Endodermal cell (in vitro differentiated cells): ENCODE results near the gene TBC1D25. TPM values are rescaled to one million over a fixed set of nuclear protein-coding genes. Genes with fewer than 3 reads are reported as not detected.
"Not testable (repeated sequence)": the region's sequence is repeated elsewhere in the genome, so short reads cannot be mapped to it uniquely, and the experiment has no call there.

Experiments used
- DNase-seq: peaks from one replicate; pipeline ENCODE4 v3.0.0-alpha.2; 2017
- H3K27ac ChIP-seq: 2 replicates; pipeline ENCODE4 v1.5.1; 2013; ENCODE audit warnings: mild to moderate bottlenecking, low read depth, low read length, moderate library complexity
- H3K27me3 ChIP-seq: 2 replicates; pipeline ENCODE4 v1.6.1; 2013; ENCODE audit warnings: mild to moderate bottlenecking, low read length, moderate library complexity; ENCODE audit not compliant: insufficient read depth, control insufficient read depth, poor library complexity, severe bottlenecking
- H3K36me3 ChIP-seq: 2 replicates; pipeline ENCODE4 v1.7.0; 2013; ENCODE audit warnings: mild to moderate bottlenecking, low read length, moderate library complexity; ENCODE audit not compliant: control insufficient read depth, insufficient read depth
- H3K4me1 ChIP-seq: one replicate; pipeline ENCODE4 v1.7.0; 2013; ENCODE audit warnings: low read length; ENCODE audit not compliant: control insufficient read depth, insufficient read depth
- H3K4me3 ChIP-seq: 2 replicates; pipeline ENCODE4 v1.5.1; 2013; ENCODE audit warnings: mild to moderate bottlenecking, low read length, moderate library complexity
- H3K9ac ChIP-seq: 2 replicates; pipeline ENCODE4 v1.6.1; 2013; ENCODE audit warnings: mild to moderate bottlenecking, low read length, moderate library complexity; ENCODE audit not compliant: poor library complexity, severe bottlenecking; ENCODE audit errors: extremely low read depth
- H3K9me3 ChIP-seq: 2 replicates; pipeline ENCODE4 v1.6.1; 2013; ENCODE audit warnings: mild to moderate bottlenecking, low read length, moderate library complexity; ENCODE audit not compliant: control insufficient read depth
- H3K27ac Mint-ChIP-seq: 2 replicates; pipeline ENCODE4 v1.8.0; 2020; ENCODE audit warnings: mixed read lengths
- H3K27me3 Mint-ChIP-seq: 2 replicates; pipeline ENCODE4 v1.8.0; 2021; ENCODE audit warnings: mild to moderate bottlenecking, mixed read lengths; ENCODE audit not compliant: insufficient read depth
- H3K36me3 Mint-ChIP-seq: 2 replicates; pipeline ENCODE4 v1.8.0; 2020; ENCODE audit warnings: low read depth, mixed read lengths
- H3K4me1 Mint-ChIP-seq: 2 replicates; pipeline ENCODE4 v1.8.0; 2020; ENCODE audit warnings: mixed read lengths
- H3K4me3 Mint-ChIP-seq: 2 replicates; pipeline ENCODE4 v1.8.0; 2020; ENCODE audit warnings: mild to moderate bottlenecking, moderate library complexity, mixed read lengths
- H3K9me3 Mint-ChIP-seq: 2 replicates; pipeline ENCODE4 v1.8.0; 2020; ENCODE audit warnings: mild to moderate bottlenecking, mixed read lengths
- WGBS, 2 experiments: methylation state at CpG; one replicate each; pipeline versions ENCODE4 v1.1.5 to v1.1.7; 2013; ENCODE audit warnings: missing lambda C conversion rate in 2 of 2, mixed read lengths in 1 of 2; ENCODE audit not compliant: insufficient coverage in 1 of 2, insufficient read length in 1 of 2; 5-methylcytosine and 5-hydroxymethylcytosine counted together
- total RNA-seq, 2 donors: library from RNA; stranded (reverse); fragmentation: NEBNext Ultra II Directional in 1 of 2; extraction: Animal tissue kit (Norgen Biotek cat#: 25700) in 1 of 2; gene quantifications; 2 replicates in 1 of 2; 3 replicates in 1 of 2; pipeline ENCODE4 v1.2.1, GENCODE V29; 2021
- TF ChIP-seq, protein P1 (sequence below): fragments of 200-600 bp; sonication (generic); conservative IDR thresholded peaks from 2 replicates; pipeline ENCODE4 v1.5.0; 2021; ENCODE audit warnings: antibody characterized with exemption, mild to moderate bottlenecking

TBC1D25 gene
- total RNA-seq, 2 donors from 2014 or later = 7.0 to 7.6 TPM

DNA sequence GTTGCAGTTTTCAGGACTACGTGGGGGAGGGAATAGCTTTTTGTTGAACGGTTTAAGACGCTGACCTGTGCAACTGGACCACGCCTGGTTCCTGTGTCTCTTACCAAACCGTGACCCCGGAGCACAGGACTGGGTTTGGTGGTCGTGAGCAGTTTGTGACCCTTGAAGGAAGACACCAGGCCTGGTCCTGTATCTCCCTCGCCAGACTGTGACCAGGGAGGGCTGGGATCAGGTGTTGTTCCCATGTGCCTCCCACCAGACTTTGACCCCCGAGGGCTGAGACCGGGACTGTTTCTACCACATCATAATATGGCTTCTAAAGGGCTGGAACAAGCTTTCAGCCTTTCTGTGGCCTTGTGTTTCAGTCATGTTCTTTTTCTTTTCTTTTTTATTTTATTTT is 17.2 kb upstream of the TBC1D25 start:
- DNase-seq = no peak
- peak overlapping the region; percentile 85 for H3K4me3 ChIP-seq
- H3K36me3 ChIP-seq = peaks cover 32% of the 10 kb centered on the region
- TF ChIP-seq, protein P1, sequence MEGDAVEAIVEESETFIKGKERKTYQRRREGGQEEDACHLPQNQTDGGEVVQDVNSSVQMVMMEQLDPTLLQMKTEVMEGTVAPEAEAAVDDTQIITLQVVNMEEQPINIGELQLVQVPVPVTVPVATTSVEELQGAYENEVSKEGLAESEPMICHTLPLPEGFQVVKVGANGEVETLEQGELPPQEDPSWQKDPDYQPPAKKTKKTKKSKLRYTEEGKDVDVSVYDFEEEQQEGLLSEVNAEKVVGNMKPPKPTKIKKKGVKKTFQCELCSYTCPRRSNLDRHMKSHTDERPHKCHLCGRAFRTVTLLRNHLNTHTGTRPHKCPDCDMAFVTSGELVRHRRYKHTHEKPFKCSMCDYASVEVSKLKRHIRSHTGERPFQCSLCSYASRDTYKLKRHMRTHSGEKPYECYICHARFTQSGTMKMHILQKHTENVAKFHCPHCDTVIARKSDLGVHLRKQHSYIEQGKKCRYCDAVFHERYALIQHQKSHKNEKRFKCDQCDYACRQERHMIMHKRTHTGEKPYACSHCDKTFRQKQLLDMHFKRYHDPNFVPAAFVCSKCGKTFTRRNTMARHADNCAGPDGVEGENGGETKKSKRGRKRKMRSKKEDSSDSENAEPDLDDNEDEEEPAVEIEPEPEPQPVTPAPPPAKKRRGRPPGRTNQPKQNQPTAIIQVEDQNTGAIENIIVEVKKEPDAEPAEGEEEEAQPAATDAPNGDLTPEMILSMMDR = no peak
- no peaks in the 10 kb centered on the region for H3K9me3 ChIP-seq
- H3K4me1 ChIP-seq = no peaks in the 10 kb centered on the region
- peaks cover 41% of the 10 kb centered on the region for H3K9me3 Mint-ChIP-seq
- H3K27me3 ChIP-seq = no peaks in the 10 kb centered on the region
- H3K27me3 Mint-ChIP-seq = no peaks in the 10 kb centered on the region
- H3K27ac ChIP-seq = peak overlapping the region; percentile 38
- H3K4me1 Mint-ChIP-seq = no peaks in the 10 kb centered on the region
- peaks cover 20% of the 10 kb centered on the region for H3K36me3 Mint-ChIP-seq
- H3K4me3 Mint-ChIP-seq = peak overlapping the region; percentile 82
- peak overlapping the region; percentile 88 for H3K27ac Mint-ChIP-seq
- 18 to 21% methylated on average over 2 to 10 of the region's 10 CpGs for WGBS, 2 experiments
- peak overlapping the region; percentile 47 for H3K9ac ChIP-seq

DNA sequence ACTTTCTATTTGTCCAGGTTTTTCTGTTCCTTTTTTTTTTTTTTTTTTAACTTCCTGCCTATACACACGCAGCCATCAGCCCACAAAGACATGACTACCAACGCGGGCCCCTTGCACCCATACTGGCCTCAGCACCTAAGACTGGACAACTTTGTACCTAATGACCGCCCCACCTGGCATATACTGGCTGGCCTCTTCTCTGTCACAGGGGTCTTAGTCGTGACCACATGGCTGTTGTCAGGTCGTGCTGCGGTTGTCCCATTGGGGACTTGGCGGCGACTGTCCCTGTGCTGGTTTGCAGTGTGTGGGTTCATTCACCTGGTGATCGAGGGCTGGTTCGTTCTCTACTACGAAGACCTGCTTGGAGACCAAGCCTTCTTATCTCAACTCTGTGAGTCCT is 15.8 kb upstream of the TBC1D25 start:
- Mint-ChIP-seq H3K27me3 (no peaks in the 10 kb centered on the region), H3K27ac (no peak overlapping the region), H3K9me3 (peaks cover 53% of the 10 kb centered on the region), H3K36me3 (peaks cover 32% of the 10 kb centered on the region), H3K4me1 (no peaks in the 10 kb centered on the region), H3K4me3 (peak overlapping the region; percentile 38)
- Histone ChIP-seq H3K36me3 (peaks cover 43% of the 10 kb centered on the region), H3K27ac (no peak overlapping the region), H3K27me3 (no peaks in the 10 kb centered on the region), H3K4me1 (no peaks in the 10 kb centered on the region), H3K4me3 (no peak overlapping the region), H3K9ac (no peak overlapping the region), H3K9me3 (no peaks in the 10 kb centered on the region)
- DNase-seq = no peak
- 96% methylated on average over 11 of the region's 12 CpGs; no CpG with 5 or more reads in 1 of the 2 experiments for WGBS, 2 experiments
- TF ChIP-seq, protein P1 = no peak

DNA sequence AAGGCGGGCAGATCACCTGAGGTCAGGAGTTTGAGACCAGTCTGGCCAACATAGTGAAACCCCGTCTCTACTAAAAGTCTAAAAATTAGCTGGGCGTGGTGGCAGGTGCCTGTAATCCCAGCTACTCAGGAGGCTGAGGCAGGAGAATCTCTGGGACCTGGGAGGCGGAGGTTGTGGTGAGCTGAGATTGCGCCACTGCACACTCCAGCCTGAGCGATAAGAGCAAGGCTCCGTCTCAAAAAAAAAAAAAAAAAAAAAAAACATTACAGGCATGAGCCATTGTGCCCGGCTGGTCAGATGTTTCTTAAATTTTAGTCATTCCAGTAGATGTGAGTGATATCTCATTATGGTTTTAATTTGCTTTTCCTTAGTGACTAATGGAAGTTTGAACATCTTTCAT is 13.7 kb upstream of the TBC1D25 start:
- not testable (repeated sequence) for H3K27ac Mint-ChIP-seq, H3K4me3 Mint-ChIP-seq, H3K27me3 ChIP-seq, H3K9ac ChIP-seq, DNase-seq, H3K9me3 ChIP-seq, H3K4me1 Mint-ChIP-seq, H3K4me1 ChIP-seq, H3K27me3 Mint-ChIP-seq, H3K4me3 ChIP-seq, H3K27ac ChIP-seq
- peaks cover 40% of the 10 kb centered on the region for H3K36me3 ChIP-seq
- WGBS, 2 experiments = 98 to 100% methylated on average over 1 to 5 of the region's 8 CpGs
- H3K9me3 Mint-ChIP-seq = peaks cover 53% of the 10 kb centered on the region
- peaks cover 37% of the 10 kb centered on the region for H3K36me3 Mint-ChIP-seq

DNA sequence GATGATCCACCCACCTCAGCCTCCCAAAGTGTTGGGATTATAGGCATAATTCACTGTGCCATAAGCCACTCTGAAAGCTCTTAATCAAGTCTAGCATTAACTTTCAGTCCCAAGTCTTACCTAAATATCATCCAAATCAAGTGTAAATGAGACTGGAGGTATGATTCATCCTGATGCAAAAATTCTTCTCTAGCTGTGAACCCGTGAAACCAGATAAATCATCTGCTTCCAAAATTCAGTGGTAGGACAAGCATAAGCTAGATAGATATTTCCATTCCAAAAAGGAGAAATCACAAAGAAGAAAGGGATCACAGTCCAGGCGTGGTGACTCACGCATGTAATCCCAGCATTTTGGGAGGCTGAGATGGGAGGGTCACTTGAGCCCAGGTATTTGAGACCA is 8.8 kb upstream of the TBC1D25 start:
- peaks cover 66% of the 10 kb centered on the region for H3K9me3 Mint-ChIP-seq
- no peak overlapping the region for H3K4me3 ChIP-seq
- H3K9me3 ChIP-seq = no peaks in the 10 kb centered on the region
- H3K27me3 Mint-ChIP-seq = no peaks in the 10 kb centered on the region
- H3K4me1 Mint-ChIP-seq = no peaks in the 10 kb centered on the region
- H3K4me1 ChIP-seq = no peaks in the 10 kb centered on the region
- H3K36me3 ChIP-seq = peaks cover 22% of the 10 kb centered on the region
- H3K27me3 ChIP-seq = no peaks in the 10 kb centered on the region
- H3K27ac ChIP-seq = no peak overlapping the region
- H3K9ac ChIP-seq = no peak overlapping the region
- no peak overlapping the region for H3K27ac Mint-ChIP-seq
- TF ChIP-seq, protein P1 = no peak
- H3K4me3 Mint-ChIP-seq = no peak overlapping the region
- peaks cover 28% of the 10 kb centered on the region for H3K36me3 Mint-ChIP-seq
- no peak for DNase-seq
- 96% methylated on average over 3 of the region's 3 CpGs; no CpG with 5 or more reads in 1 of the 2 experiments for WGBS, 2 experiments
